Gastroesophageal sphincter (tissue), 3 donors: Measurements from ENCODE around the gene CYBA.

Experiments used
- CTCF ChIP-seq, 4 experiments: fragments of 200-600 bp in 2 of 4; fragments of 450-650 bp in 2 of 4; sonication (generic) in 1 of 4; IDR thresholded peaks; one replicate each; pipeline ENCODE4 v1.5.1; 2017 to 2019; ENCODE audit warnings: antibody characterized with exemption in 4 of 4, mild to moderate bottlenecking in 2 of 4, moderate library complexity in 2 of 4
- POLR2A ChIP-seq, 2 donors: fragments of 450-650 bp; IDR thresholded peaks; one replicate each; pipeline ENCODE4 v1.6.1; 2017; ENCODE audit warnings: antibody characterized with exemption in 2 of 2, mild to moderate bottlenecking in 2 of 2, moderate library complexity in 1 of 2

- TF ChIP-seq CTCF (IDR thresholded peaks at IDR 0.05) (no peak), POLR2A (IDR thresholded peaks at IDR 0.05) (no peak)
Measured at GRCh38 chr16:88606148-88606757, 44.6 kb downstream of the CYBA start.
